Heart left ventricle (tissue), 13 donors: ENCODE data around the gene IFT122.

Experiments
- CTCF ChIP-seq, 12 donors: fragments of 200-600 bp; sonication (generic) in 4 of 12; IDR thresholded peaks; one replicate each; pipeline versions ENCODE4 v1.5.0 to v1.8.0; 2018 to 2022; ENCODE audit warnings: antibody characterized with exemption in 12 of 12, mild to moderate bottlenecking in 5 of 12
- POLR2A ChIP-seq, 2 donors: fragments of 450-650 bp; IDR thresholded peaks; one replicate each; pipeline ENCODE4 v1.6.1; 2017; ENCODE audit warnings: antibody characterized with exemption in 2 of 2, mild to moderate bottlenecking in 2 of 2, moderate library complexity in 2 of 2
- donor health status: ischemic (EF 13 %, LVEDD 7.1; RV severe dilation, severe dysfunction).
- donor health status: DM: no; HTN: yes; CAD: no.
- donor health status: DM: no; HTN: no; CAD: no.
- donor health status: ischemic (EF 25% LVEDD 6.9; RV normal size, moderate dysfunction).
- donor health status: ischemic (EF 25% LVEDD 5.7; RV mildly dilated, moderate dysfunction).
- donor health status: ischemic (EF 35%, LVEDD 5.7; RV mildly dilated, moderate dysfunction).
- donor health status: nonischemic (EF 11% LVEDD 7.7; RV severe dilation, severe dysfunction).
- donor health status: DM: yes; HTN: yes; CAD: no.
- donor health status: PGD.
- donor health status: ischemic (EF 29% LVEDD 5.4; RV normal size, mild dysfunction).
- donor health status: nonischemic (EF 23%, LVEDD 6.1; RV moderate dilation, normal function).

- TF ChIP-seq CTCF (IDR thresholded peaks at IDR 0.05): no peak
- TF ChIP-seq POLR2A (IDR thresholded peaks at IDR 0.05): no peak
These were observed 121.7 kb downstream of the IFT122 start for GRCh38 chr3:129561619-129562248.
